Fibroblast of pulmonary artery (primary cell): Measurements from ENCODE around the gene IL2RA.
A peak's percentile ranks its signal among the peaks of the same experiment; 100 is the strongest.

ENCODE experiments used
- DNase-seq: peaks from one replicate; pipeline ENCODE4 v3.0.0-alpha.2; 2010; ENCODE audit warnings: low read depth
- H3K4me3 ChIP-seq: replicated peaks from 2 replicates; pipeline ENCODE4 v1.5.1; 2011; ENCODE audit warnings: low read depth, mild to moderate bottlenecking, control low read depth, low read length, moderate library complexity
- CTCF ChIP-seq: IDR thresholded peaks from 2 replicates; pipeline ENCODE4 v1.5.1; 2011; ENCODE audit warnings: mild to moderate bottlenecking, control low read depth, low read length, inconsistent platforms; ENCODE audit errors: missing control alignments

The IL2RA gene

GRCh38 chr10:6091630-6092029 is 29.5 kb upstream of the IL2RA start:
- TF ChIP-seq CTCF = peak; percentile 24
- peak overlapping the region; percentile 17 for H3K4me3 ChIP-seq
- DNase-seq = peak; percentile 70

GRCh38 chr10:6089334-6090219 is 27.4 kb upstream of the IL2RA start:
- DNase-seq = no peak
- no peak for TF ChIP-seq CTCF
- H3K4me3 ChIP-seq = peak overlapping the region; percentile 77

- H3K4me3 ChIP-seq = peak within 1 kb of the TSS; percentile 77
- no peak for TF ChIP-seq CTCF
- DNase-seq = peak; percentile 98
Observed at GRCh38 chr10:6088721-6089333, 26.7 kb upstream of the IL2RA start, which contains the start of gene RBM17. RBM17 (plus strand) TSS chr10:6089034; CDS start chr10:6097066, 8,032 bp downstream.

GRCh38 chr10:6086375-6087233 is 24.4 kb upstream of the IL2RA start:
- H3K4me3 ChIP-seq = no peak overlapping the region
- peak; percentile 94 for DNase-seq

GRCh38 chr10:6083523-6084475 is 21.6 kb upstream of the IL2RA start:
- no peak overlapping the region for H3K4me3 ChIP-seq
- peak; percentile 69 for DNase-seq

More at GRCh38 chr10:6086375-6087233, 24.4 kb upstream of the IL2RA start:
- peak; percentile 90 for TF ChIP-seq CTCF

More at GRCh38 chr10:6083523-6084475, 21.6 kb upstream of the IL2RA start:
- no peak for TF ChIP-seq CTCF
